Stimulated activated CD4-positive, alpha-beta T cell treated with anti-CD3 and anti-CD28 coated beads, Interleukin-4, amount 100 ng/mL, for 24 hours (primary cell): Measurements from ENCODE around the gene LIME1.

Source experiments
- DNase-seq: peaks from one replicate; pipeline ENCODE4 v3.0.0-alpha.2; 2020

The LIME1 gene

GRCh38 chr20:63735859-63736718 is at the start of gene LIME1:
Gene LIME1 (plus strand): TSS chr20:63736664. CDS start chr20:63737550, 886 bp downstream.
- peak; percentile 59 for DNase-seq

GRCh38 chr20:63687419-63688178 is 48.9 kb upstream of the LIME1 start:
- no peak for DNase-seq

DNA sequence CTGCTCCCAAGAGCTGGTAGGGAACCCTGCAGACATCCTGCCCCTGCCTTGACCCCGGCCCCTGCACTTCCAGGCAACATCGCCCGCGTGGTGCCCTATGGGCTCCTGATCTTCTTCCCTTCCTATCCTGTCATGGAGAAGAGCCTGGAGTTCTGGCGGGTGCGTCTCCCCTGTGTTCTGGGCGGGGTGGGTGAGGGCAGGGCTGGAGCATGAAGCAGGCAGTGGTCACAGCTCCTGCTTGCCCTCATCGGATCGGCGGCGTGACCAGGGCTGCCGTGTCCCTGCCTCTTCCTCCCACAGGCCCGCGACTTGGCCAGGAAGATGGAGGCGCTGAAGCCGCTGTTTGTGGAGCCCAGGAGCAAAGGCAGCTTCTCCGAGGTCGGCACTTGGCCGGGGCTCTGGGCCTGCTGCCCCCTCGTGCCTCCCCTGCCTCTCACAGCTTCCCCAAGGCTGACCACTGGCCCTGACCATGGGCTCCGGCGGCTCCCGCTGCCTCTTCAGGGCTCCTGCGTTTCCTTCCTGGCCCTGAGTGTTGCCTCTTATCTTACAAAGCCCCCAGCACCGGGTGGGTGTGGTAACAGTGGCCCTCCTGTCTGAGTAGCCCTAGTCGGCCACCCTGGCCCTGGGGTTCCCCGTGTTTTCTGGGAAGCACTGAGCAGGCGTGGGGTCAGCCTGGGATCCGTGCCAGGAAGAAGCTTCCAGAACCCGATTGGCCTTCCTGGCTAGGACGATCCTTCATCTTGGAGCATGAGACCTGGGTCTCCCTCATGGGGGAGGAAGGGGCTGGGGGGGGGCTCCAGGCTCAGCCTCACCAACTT is 48.0 kb upstream of the LIME1 start:
- no peak for DNase-seq

GRCh38 chr20:63689046-63690002 is 47.1 kb upstream of the LIME1 start:
- no peak for DNase-seq

DNA sequence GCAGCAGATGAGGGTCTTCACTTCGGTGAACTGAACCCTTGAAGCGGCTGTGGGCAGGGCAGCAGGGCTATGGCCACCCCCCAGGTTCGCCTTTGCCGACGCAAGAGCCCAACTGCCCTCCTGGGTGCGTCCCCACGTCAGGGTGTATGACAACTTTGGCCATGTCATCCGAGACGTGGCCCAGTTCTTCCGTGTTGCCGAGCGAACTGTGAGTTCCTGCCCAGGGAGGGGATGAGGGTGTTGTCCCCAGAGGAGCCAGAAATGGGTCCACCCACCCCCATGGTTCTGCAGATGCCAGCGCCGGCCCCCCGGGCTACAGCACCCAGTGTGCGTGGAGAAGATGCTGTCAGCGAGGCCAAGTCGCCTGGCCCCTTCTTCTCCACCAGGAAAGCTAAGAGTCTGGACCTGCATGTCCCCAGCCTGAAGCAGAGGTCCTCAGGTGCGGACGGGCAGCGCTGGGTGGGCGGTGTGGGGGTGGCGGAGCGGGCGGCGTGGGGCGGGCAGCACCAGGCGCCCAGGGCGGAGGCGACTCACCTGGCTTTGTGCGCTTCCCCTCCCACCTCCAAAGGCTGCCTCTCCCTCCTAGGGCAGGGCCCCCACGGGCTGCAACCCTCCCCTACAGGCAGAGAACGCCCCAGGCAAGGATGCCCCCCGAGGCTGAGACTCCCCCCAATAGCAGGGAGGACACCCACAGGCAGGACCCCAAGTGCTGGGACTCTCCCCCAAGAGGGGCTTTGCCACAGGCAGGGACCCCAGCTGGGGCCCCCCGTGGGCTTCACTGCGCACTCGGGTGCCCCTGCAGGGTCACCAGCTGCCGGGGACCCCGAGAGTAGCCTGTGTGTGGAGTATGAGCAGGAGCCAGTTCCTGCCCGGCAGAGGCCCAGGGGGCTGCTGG is 46.2 kb upstream of the LIME1 start:
- DNase-seq, result no peak

- DNase-seq, result no peak
Observed at GRCh38 chr20:63690898-63691710, 45.4 kb upstream of the LIME1 start.

- no peak for DNase-seq
Observed at GRCh38 chr20:63691711-63692435, 44.6 kb upstream of the LIME1 start.

- no peak for DNase-seq
Observed at GRCh38 chr20:63692436-63693082, 43.9 kb upstream of the LIME1 start.

- no peak for DNase-seq
Observed at GRCh38 chr20:63693083-63693732, 43.3 kb upstream of the LIME1 start.

GRCh38 chr20:63693733-63694583 is 42.5 kb upstream of the LIME1 start:
- DNase-seq, result no peak

- DNase-seq, result no peak
Observed at GRCh38 chr20:63694584-63695423, 41.7 kb upstream of the LIME1 start.

GRCh38 chr20:63695424-63696305 is 40.8 kb upstream of the LIME1 start:
- no peak for DNase-seq

- DNase-seq, result no peak
Observed at GRCh38 chr20:63696306-63696627, 40.2 kb upstream of the LIME1 start.

DNA sequence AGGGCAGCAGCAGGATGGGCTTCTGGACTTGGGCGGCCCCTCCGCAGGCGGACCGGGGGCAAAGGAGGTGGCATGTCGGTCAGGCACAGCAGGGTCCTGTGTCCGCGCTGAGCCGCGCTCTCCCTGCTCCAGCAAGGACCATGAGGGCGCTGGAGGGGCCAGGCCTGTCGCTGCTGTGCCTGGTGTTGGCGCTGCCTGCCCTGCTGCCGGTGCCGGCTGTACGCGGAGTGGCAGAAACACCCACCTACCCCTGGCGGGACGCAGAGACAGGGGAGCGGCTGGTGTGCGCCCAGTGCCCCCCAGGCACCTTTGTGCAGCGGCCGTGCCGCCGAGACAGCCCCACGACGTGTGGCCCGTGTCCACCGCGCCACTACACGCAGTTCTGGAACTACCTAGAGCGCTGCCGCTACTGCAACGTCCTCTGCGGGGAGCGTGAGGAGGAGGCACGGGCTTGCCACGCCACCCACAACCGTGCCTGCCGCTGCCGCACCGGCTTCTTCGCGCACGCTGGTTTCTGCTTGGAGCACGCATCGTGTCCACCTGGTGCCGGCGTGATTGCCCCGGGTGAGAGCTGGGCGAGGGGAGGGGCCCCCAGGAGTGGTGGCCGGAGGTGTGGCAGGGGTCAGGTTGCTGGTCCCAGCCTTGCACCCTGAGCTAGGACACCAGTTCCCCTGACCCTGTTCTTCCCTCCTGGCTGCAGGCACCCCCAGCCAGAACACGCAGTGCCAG is 39.7 kb upstream of the LIME1 start, which contains the start of gene TNFRSF6B:
TNFRSF6B (plus strand) TSS at position 25 of the 729 bp plus-strand sequence; CDS start at position 141, 116 bp downstream.
- DNase-seq, result no peak
